GM21390 (cell line): ENCODE data around the gene CACNA1D.

Experiments used
- ATAC-seq: cut with Tn5 transposase; IDR thresholded peaks from one replicate; pipeline ENCODE4 v1.9.1; 2021; ENCODE audit not compliant: unreplicated experiment

Gene CACNA1D

DNA sequence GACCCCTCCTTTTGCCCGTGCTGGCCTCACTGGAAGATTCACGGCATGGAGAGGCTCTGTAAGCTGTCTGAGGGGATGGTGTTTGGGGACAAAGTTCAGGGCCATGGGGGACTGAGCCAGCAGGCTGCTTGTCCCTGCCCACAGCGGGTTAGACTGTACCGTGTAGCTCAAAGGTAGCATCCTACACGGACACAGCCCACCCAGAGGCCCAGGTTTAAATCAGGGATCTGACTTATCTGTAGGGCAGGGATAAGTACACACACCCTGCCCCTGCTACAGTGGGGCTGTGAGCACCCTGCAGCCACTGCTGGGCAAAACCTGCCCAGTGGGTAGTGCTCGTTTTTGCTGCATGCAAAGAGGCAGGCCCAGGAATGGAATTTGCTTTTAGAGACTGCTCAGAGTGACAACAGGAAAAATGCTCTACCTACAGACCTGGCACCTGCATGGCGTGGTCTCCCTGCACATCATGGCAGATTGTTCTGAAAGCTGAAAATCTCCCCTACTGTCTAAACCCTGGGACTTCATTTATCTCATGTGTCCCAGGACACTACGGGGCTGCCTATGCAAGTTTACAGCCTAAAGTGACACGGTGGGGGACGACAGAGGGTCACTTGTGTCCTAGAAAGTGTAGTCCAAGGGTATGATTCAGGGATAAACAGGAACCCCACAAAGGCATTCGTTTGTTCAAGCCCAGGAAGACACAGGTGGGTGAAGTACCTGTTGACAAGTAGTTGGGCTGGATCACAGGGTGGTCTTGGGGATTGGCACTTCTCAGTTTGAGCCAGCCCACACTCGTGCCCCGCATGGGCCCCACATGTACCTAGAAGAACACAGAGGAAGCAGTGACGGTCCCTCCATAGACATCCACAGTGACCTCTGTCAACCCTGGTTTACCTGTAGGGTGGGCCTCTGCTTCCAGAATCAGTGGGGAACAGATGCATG, 324.1 kb downstream of the CACNA1D start:
- no peak for ATAC-seq

DNA sequence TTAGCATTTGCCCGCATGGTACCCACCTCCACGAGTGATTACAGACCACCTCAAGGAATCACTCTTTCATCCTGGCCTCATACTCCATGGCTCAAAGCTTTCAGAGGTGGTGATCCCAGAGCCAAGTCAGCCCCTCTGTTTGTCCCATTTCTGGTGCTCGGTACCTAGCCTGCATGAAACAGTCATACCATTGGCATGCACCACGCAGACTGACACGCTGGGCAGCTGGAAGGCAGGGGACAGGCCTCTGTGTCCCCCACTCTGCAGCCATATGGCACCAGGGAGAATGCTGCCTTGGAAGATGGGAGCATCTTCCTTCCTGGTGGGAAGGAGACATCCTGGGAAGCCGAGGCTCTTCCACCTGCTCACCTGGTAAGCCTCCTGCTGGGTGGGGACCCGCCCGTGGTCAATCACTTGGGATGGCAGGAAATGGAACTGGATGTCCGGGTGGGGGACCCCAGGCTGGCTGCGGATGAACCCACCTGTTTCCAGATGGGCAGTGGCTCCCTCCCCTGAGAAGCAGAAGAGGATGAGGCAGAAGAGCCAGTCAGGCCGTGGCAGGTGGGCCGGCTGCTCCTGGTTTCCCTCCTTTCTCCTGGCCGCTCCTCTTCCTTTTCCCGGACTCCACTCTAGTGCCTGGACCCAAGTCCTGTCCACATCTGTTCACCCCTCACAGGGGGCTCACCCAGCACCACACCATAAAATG, 324.9 kb downstream of the CACNA1D start:
- no peak for ATAC-seq

DNA sequence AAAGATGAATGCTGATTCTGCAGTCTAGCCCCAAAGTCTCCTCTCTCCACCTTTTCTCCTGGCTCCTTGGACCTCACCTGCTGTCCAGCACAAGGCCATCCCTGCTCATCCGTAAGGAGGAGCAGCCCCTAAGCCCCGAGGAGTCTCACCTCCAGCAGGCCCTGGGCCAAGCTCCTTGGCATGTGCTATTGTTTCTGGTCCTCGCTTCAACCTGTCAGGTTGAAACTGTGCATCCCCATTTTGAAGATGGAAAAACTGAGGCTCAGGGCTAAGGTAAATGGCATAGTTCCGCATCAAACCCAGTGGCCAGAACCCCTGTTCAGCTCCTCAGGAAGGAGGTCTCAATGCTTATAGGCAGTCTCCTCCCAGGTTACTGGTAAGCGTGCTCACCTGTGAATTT, 325.7 kb downstream of the CACNA1D start:
- ATAC-seq: no peak

DNA sequence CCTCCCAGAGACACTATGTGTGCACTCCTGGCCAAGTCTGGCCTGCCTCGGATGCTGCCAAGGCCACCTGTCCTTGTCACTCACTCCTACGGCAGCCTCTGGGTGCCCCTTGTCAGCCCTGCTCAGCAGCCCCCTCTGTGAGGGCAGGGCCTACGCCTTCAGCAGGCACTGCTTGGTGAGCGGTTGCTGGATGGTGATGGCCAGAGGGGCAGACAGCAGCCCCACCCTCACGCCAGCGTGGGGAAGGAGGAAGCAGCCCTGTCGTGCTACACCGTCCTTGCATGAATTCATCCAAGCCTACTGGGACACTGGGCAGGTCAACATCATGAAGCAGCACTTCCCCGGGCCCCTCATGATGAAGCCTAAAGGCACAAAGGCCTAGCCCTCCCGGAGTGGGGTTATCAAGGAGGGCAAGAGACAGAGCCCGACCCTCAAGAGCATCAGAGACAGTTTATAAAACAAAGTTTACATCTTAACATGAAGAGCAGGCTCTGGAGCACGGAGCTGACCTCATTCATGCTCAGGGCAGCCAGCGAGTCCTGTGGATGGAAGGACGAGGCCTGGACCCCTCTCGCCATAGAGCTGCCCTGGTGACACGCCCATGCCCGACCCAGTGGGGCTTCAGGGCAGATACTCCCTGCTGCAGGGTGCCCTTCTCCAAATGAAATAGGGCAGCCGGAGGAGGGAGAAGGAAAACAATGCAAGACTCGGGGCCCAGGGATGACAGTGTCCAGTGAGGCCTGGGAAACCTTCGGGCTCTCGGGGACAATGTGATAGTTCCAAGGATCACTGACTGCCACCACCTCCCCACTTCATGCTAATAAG, 326.6 kb downstream of the CACNA1D start:
- no peak for ATAC-seq

DNA sequence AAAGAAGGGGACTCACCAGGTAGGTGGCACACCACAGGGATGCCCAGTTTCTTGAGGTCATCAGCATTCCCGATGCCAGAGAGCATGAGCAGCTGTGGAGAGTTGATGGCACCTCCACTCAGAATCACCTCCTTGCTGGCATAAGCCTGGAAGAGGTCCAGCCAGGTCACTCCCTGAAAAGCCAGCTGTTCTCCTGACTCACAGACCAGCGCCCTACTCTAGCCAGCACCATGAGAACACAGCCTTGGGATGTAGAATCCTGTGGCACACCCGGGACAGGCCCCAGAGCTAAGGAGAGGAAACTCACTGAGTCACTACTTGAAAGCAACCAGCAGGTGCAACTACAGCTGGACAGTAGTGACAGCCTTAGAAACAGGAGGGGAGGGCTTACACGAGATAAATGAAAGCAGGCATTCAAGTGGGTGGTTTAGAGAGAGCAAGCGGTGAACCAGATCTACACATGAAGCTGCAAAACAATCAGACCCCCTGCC, 327.3 kb downstream of the CACNA1D start:
- no peak for ATAC-seq

DNA sequence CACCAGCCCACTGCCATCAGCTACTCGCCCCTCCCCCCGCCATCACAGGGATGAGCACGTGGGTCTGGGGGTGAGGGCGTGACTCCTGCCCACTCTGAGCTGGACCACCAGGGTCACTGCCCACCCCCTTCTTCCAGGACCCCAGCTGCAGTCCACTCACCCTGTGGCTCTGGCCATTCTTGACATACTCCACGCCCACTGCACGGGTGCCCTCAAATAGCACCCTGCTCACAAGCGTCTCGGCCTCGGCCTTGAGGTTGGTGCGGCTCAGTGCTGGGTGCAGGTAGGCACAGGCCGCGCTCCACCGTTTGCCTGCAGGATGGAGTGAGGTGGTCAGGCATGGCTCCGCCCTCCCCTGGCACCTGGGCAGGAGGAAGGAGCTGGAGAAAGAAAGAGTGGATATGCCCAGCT, 327.9 kb downstream of the CACNA1D start:
- no peak for ATAC-seq

DNA sequence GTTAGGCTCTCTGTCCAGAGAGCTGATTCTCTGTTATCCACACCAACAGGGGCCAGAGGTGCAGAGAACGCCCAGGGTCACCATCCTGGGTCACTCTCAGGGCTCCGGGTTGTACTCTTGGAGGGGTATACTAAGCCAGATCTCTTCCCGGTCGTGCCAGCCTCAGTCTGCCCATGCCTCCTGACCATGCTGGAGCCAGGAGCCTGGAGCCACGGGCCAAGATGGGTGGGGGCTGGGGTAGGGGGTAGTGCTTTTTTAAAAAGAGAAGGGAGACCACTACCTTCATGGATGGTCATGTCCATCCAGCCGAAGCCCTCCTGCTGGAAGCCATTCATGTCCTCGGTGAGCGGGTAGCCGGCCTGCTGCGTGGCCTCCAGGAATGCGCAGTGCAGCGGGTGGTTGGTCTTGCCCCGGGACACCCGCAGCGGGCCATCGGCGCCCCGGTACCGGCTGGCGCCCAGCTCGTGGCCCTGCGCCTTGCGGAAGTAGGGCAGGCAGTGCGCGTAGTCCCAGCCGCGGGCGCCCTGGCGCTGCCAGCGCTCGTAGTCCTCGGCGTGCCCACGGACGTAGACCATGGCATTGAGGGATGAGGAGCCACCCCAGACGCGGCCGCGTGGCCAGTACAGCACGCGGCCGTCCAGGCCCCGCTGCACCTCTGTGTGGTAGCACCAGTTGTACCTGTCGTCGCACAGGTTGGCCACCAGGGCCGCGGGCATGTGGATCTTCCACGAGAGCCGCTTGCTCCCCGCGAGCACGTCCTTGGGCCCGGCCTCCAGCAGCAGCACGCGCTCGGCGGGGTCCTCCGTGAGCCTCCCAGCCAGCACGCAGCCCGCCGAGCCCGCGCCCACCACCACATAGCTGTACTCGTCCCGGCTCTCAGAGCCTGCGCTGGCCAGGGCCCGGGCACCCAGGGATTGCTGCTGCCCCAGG, 328.9 kb downstream of the CACNA1D start:
- no peak for ATAC-seq

DNA sequence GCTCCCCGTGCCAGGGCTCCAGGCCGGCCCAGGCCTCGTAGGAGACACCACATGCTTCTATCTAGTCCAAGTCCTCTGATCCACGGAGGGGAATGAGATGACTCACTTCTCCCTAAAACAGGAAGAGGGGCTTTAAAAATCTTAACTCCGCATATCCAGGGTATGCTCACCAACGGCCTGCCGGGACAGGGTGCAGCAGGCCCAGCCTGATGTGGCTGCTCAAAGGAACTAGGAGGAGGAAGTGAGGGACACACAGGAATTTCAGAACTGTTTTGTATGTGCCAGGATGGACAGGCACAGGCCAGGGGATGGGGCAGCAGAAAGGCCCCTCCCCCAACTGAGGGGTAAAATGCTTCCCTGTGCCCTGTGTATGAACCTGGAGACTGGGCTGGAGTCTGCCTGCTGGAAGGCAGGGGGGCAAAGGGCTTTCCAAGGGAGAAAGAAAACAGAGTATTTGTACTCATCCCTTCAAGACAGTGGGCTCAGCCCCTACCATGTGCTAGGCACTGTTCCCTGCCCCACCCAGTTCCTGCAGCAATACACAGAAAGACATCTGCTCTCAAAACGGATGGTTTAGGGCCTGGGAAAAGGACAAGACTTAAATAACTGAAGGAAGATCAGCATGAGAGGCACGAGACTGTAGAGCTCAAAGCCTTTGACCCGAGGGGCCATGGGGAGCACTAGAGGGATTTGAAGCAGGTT, 329.7 kb downstream of the CACNA1D start:
- no peak for ATAC-seq

DNA sequence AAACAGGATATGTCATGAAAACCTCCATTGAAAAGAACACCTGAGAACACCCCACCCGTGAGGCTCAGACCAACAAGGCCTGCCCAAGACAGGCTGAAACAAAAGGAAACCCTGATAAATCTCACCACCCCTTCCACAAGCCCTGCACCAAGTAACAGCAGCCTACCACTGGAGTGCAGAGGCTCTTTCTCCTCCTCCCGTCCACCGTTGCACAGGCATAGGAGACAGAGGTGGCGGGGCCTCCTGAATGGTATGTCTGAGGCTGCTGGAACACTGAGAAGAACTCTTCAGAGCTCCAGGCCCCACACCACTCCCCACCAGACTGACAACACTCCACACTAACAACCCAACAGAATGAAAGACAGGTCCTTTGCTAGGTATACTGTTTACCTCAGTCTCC, 330.4 kb downstream of the CACNA1D start:
- no peak for ATAC-seq

DNA sequence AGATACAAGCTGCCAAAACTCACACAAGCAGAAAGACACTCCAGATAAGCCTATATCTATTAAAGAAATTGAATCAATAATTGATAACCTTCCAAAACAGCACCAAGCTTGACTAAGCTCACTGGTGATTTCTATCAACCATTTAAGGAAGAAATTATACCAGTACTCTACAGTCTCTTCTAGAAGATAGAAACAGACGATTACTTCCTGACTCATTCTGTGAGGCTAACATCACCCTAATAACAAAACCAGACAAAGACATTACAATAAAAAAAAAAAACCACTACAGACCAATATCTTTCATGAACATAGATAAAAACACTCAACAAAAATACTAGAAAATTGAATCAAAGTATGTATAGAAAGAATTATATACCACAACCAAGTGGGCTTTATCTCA, 331.6 kb downstream of the CACNA1D start:
- no peak for ATAC-seq

DNA sequence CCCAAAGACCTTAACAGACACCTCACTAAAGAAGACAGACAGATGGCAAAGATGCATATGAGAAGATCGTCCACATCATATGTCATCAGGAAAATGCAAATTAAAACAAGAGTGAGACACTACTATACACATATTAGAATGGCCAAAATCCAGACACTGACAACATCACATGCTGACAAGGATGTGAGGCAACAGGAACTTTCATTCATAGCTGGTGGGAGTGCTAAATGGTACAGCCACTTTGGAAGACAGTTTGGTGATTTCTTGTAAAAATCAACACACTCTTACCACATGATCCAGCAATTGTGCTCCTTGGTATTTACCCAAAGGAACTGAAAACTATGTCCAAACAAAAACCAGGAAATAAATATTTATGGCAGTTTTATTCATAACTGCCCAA, 334.2 kb downstream of the CACNA1D start:
- no peak for ATAC-seq

DNA sequence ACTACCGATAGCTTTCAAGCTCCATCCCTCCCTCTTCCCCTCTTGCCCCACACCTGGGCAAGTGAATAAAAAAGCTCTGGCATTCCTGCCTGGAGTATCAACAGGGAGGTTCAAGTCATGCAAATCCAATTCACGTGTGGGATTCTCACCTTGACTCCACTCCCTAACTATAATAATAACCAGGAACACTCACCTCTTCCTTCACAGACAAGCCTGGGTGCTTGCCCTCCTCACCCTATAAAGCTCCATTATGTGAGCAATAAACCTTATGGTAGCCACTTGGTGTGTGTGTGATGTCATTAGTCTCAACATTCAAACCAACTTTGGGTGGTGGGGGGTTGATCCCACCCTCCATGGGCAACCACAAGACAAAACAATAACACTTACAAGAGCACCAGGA, 335.2 kb downstream of the CACNA1D start:
- no peak for ATAC-seq

DNA sequence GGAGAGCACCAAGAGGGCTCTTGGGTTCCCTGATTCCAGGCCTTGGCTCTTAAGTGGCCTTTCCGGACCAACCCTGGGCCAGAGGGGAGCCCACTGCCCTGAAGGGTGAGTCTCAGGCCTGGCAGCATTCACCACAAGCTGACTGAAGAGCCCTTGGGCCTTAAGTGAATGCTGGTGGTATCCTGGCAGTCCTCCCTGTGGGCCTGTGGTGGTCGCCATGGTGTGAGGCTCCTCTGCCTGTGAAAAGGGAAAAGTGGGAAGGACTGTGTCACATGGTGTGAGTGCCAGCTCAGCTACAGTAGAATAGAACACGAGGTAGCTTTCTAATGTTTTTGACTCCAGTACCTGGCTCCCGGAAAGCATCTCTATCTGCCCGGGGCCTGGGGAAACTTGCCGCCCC, 336.5 kb downstream of the CACNA1D start:
- ATAC-seq: no peak

DNA sequence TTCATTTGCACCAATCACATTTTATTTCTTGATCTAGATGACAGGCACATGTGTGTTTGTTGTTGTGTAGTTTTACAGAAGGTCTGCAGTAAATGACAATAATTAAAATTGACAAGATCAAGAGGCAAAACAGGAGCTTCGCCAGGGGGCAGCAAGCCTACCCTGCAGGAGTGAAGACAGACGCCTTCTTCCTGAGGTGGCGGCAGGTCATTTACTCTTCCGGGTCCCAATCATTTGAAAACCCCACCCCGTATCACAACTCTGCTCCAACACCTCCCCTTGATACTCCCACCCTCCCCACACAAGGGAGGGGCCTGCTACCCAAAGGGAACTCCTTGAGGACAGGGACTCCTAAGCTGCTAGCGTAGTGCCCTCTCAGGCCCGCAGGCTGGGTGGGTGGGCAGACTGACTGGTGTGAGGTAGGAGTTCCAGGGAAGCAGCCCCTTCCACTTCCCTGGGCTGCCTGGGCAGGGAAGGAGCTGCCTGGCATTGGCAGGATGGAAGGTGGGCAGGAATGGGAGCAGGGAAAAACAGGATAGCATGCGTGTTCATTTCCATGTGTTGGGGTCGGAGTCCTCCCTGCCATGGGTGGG, 338.7 kb downstream of the CACNA1D start:
- no peak for ATAC-seq

DNA sequence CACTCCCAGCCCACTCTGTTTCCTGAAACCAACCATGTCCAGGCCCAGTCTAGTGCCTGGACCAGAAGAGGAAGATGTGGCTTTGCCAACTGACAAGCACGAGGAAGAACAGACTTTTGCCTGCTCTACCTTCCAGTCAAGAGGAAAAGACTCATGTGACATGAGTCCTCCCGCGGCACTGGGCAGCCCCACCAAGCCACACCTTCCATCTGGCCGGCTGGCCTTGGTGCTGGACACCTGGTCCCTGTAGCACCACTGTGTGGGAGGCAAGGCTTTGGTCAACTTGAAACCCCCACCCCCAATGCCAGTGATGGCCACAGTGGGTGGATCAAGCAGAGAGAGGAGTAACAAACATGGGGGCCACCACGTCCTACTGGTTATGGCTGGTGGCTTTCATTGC, 339.3 kb downstream of the CACNA1D start:
- no peak for ATAC-seq

DNA sequence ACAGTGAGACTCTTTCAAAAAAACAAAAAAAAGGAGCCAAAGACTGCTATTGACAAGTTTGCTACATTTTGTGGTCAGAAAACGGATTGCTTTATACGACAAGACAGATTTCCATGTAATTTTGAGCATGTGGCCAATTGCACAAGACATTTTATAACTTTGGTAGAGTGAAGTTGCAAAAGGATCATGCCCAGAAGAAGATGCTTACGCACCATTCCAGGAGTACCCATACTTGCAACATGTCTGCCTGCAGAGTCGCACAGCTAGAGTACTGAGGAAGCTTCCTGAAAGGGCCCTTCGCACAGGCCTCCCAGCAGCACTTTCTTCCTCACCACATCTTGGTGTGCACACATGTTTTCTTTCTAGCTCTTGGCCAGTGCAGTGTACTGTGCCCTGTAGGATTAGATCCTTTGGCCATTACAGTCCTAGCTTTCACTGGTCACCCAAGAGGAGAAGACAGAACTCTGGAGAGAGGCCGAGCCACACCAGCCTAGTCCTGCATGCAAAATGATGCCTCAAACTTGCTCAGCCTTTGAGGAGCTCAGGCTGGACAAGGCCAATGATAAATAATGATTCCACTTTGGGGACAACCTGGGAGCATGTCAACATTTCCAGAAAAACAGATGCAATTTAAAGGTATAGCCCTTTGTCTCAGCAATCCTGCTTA, 340.2 kb downstream of the CACNA1D start:
- ATAC-seq: no peak

DNA sequence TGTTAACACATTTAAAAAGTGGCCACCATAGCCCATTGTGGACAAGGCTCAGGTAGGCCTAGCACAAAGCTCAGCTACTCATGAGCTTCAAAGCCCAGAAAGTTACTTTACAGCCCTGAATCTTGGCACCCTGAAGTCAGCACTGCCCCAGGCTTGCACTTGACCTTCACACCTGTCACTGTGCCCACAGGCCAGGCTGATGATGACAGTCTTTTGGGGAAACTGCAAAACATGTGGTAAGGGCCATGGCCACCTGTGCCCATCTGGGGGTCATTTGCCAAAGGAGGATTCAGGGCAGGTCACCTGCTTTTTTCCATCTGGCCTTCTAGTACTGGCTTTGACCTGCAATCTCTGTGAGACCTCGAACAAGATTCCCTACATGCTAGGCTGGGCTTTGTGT, 340.8 kb downstream of the CACNA1D start:
- ATAC-seq: no peak

DNA sequence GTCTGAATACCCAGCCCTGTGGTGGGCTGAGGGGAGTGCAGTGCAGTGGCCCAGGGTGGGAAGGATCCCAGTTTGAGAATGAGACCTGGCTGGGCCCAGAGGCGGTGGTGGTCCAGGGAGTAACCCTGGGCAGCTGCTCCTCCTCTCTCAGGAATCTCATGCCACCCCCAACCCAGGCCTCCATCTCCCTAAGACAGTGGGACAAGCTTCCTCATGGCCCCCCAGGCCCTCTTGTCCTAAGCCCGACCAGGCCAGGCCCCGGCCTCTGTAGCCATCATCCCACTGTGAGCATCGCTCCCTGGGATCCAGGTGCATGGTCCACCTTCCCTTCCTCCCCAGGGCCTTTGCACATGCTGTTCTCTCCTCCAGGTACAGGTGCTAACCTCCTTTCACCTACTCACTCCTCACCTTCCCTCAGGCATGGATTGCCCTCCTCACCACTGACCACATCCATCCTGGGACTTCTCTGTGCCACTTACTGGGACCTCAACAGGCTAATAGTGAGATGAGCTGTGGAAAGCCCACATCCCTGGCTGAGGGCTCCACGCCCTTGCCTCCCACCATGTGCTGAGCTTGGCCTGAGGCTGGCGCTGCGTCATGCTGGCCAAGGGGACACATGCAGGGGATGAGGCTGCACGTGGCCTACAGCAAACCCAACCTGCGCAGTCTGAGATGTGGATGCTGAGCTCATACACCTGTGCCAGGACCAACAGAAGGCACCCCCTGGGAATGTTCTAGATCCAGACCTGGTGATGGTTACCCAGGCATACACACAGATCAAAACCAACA, 341.9 kb downstream of the CACNA1D start:
- ATAC-seq: no peak
